GM12878 (cell line): ENCODE results near the gene DENND4C. TPM values are rescaled to one million over a fixed set of nuclear protein-coding genes. Genes with fewer than 3 reads are reported as not detected.

ENCODE experiments used
- ATAC-seq: fragments of 200-7000 bp; cut with Tn5 transposase; 3 replicates; pipeline ENCODE4 v1.9.1; 2020; ENCODE audit warnings: mild to moderate bottlenecking, moderate library complexity
- BruUV-seq: library from RNA; stranded (reverse); fragments of 400-500 nt; replicated peaks from 2 replicates; lab custom pipeline; 2021; lab: Mats Ljungman, UMichigan
- CTCF ChIA-PET: fragments of 300-600 bp; sonication (Branson Sonifier 250); formaldehyde crosslinking; extraction: SDS; loops from one replicate; lab custom pipeline; 2021; ENCODE audit warnings: inconsistent platforms; lab: Yijun Ruan, JAX
- POLR2A ChIA-PET: fragments of 350-600 bp; formaldehyde crosslinking; extraction: SDS; loops from one replicate; lab custom pipeline; 2021; ENCODE audit warnings: inconsistent platforms; lab: Charles Lee
- RAD21 ChIA-PET: fragments of 300-600 bp; sonication (Branson Sonifier 250); formaldehyde crosslinking; loops from one replicate; lab custom pipeline; 2023; ENCODE audit warnings: antibody characterized with exemption; ENCODE audit not compliant: unreplicated experiment; lab: Charles Lee
- SMC1A ChIA-PET: fragments of 300-600 bp; sonication (Branson Sonifier 250); formaldehyde crosslinking; loops from one replicate; lab custom pipeline; 2023; ENCODE audit not compliant: unreplicated experiment, uncharacterized antibody; lab: Charles Lee
- DNase-seq: peaks from one replicate; pipeline ENCODE4 v3.0.0-alpha.2; 2011; ENCODE audit warnings: low read depth, low spot score
- FAIRE-seq: peaks from 3 replicates; lab custom pipeline; 2011; peaks lifted over from hg19 to GRCh38; lab: Jason Lieb, UNC
- H2AFZ ChIP-seq: 2 replicates; pipeline ENCODE4 v1.6.0; 2011; ENCODE audit warnings: low read depth, low read length, control low read depth; ENCODE audit not compliant: control insufficient read depth
- H3K27ac ChIP-seq: 2 replicates; pipeline ENCODE4 v1.5.1; 2011; ENCODE audit warnings: control low read depth; ENCODE audit not compliant: control insufficient read depth, insufficient read depth
- H3K27me3 ChIP-seq, 2 experiments: replicated peaks in 1 of 2; 2 replicates each; pipeline versions ENCODE4 v1.6.0 to v1.6.1; 2011; ENCODE audit warnings: low read length in 1 of 2; ENCODE audit not compliant: control insufficient read depth in 2 of 2, insufficient read depth in 2 of 2
- H3K36me3 ChIP-seq, 2 experiments: 2 replicates each; pipeline ENCODE4 v1.5.1; 2011; ENCODE audit warnings: low read length in 1 of 2; ENCODE audit not compliant: control insufficient read depth in 2 of 2, insufficient read depth in 2 of 2
- H3K4me1 ChIP-seq: 2 replicates; pipeline ENCODE4 v1.6.1; 2011; ENCODE audit warnings: mild to moderate bottlenecking, low read length, moderate library complexity, mixed read lengths; ENCODE audit not compliant: control insufficient read depth, insufficient read depth
- H3K4me2 ChIP-seq: 2 replicates; pipeline ENCODE4 v1.6.0; 2011; ENCODE audit warnings: control low read depth; ENCODE audit not compliant: control insufficient read depth, insufficient read depth
- H3K4me3 ChIP-seq: fragments of 200-600 bp; sonication (generic); 2 replicates; pipeline ENCODE4 v1.5.1; 2016
- H3K79me2 ChIP-seq: 2 replicates; pipeline ENCODE4 v1.6.0; 2011; ENCODE audit warnings: low read length; ENCODE audit not compliant: control insufficient read depth, insufficient read depth
- H3K9ac ChIP-seq: 2 replicates; pipeline ENCODE4 v1.8.0; 2011; ENCODE audit warnings: low read length, control low read depth, mixed read lengths; ENCODE audit not compliant: control insufficient read depth, insufficient read depth
- H3K9me3 ChIP-seq: replicated peaks from 3 replicates; pipeline ENCODE4 v1.5.1; 2011; ENCODE audit warnings: mild to moderate bottlenecking, low read length; ENCODE audit not compliant: control insufficient read depth, insufficient read depth
- H4K20me1 ChIP-seq: 2 replicates; pipeline ENCODE4 v1.6.0; 2011; ENCODE audit not compliant: control insufficient read depth, insufficient read depth
- BCL11A ChIP-seq: IDR thresholded peaks from 2 replicates; pipeline ENCODE4 v1.6.1; 2011; ENCODE audit warnings: low read depth, low read length
- CHD2 ChIP-seq: IDR thresholded peaks from 2 replicates; pipeline ENCODE4 v1.6.1; 2011; ENCODE audit warnings: low read depth, low read length, improper control_type of control experiment, borderline replicate concordance
- DPF2 ChIP-seq: fragments of 450-650 bp; IDR thresholded peaks from 2 replicates; pipeline ENCODE4 v1.6.1; 2017; ENCODE audit warnings: mild to moderate bottlenecking
- ESRRA ChIP-seq: IDR thresholded peaks from 2 replicates; pipeline ENCODE4 v1.6.1; 2012; ENCODE audit warnings: mild to moderate bottlenecking, low read length, improper control_type of control experiment
- HDGF ChIP-seq: fragments of 450-650 bp; IDR thresholded peaks from 2 replicates; pipeline ENCODE4 v1.6.1; 2016; ENCODE audit warnings: antibody characterized with exemption
- MYB ChIP-seq: fragments of 150-350 bp; IDR thresholded peaks from 2 replicates; pipeline ENCODE4 v1.6.1; 2014; ENCODE audit warnings: mild to moderate bottlenecking, low read depth, low read length, borderline replicate concordance
- PRDM15 ChIP-seq: fragments of 450-650 bp; formaldehyde crosslinking; IDR thresholded peaks from 2 replicates; pipeline ENCODE4 v1.4.0; 2020; ENCODE audit warnings: mild to moderate bottlenecking, moderate library complexity
- RFX5 ChIP-seq: IDR thresholded peaks from 2 replicates; pipeline ENCODE4 v1.6.1; 2011; ENCODE audit warnings: low read depth, low read length, improper control_type of control experiment
- RUNX3 ChIP-seq: IDR thresholded peaks from 2 replicates; pipeline ENCODE4 v1.6.1; 2012; ENCODE audit warnings: low read length, inconsistent platforms
- WRNIP1 ChIP-seq: IDR thresholded peaks from 2 replicates; pipeline ENCODE4 v1.6.1; 2011; ENCODE audit warnings: low read depth, low read length, improper control_type of control experiment, borderline replicate concordance
- ZBTB11 ChIP-seq: fragments of 450-650 bp; formaldehyde crosslinking; IDR thresholded peaks from 2 replicates; pipeline ENCODE4 v1.5.0; 2022; ENCODE audit warnings: mild to moderate bottlenecking, missing genetic modification characterization
- ZZZ3 ChIP-seq: IDR thresholded peaks from 2 replicates; pipeline ENCODE4 v1.6.1; 2011; ENCODE audit warnings: low read depth; ENCODE audit not compliant: control insufficient read depth, insufficient read length
- WGBS: methylation state at CpG from one replicate; pipeline ENCODE4 v1.1.6; 2016; ENCODE audit warnings: low lambda C conversion rate; ENCODE audit not compliant: insufficient replicate concordance, insufficient coverage; ENCODE audit errors: missing lambda C conversion rate; 5-methylcytosine and 5-hydroxymethylcytosine counted together
- in situ Hi-C: fragments of 300-500 bp; cut with MboI; formaldehyde crosslinking; loops from 9 replicates; pipeline ENCODE4 v1.14.3; 2018; ENCODE audit warnings: mixed read lengths
- intact Hi-C: fragments of 100-400 bp; cut with micrococcal nuclease; formaldehyde crosslinking; loops from one replicate; pipeline ENCODE4 v1.14.2; 2022; ENCODE audit not compliant: unreplicated experiment
- polyA plus RNA-seq, 11 experiments: library from polyadenylated mRNA; depleted of rRNA in 4 of 11; unstranded in 6 of 11; stranded (reverse) in 5 of 11; fragments of >200 nt; fragmentation: Nextera tagmentation in 4 of 11; fragmentation: Illumina TruSeq in 1 of 11; extraction: Ambion mirVana in 4 of 11; extraction: Trizol in 1 of 11; gene quantifications; 1 replicate in 1 of 11; 2 replicates in 10 of 11; pipeline versions ENCODE4 v1.2.1 to v1.2.3, GENCODE V29; 2011 to 2016; ENCODE audit warnings: inconsistent platforms in 2 of 11, missing spikeins in 2 of 11, low read depth in 1 of 11
- total RNA-seq, 4 experiments: library from RNA; depleted of rRNA in 3 of 4; stranded (reverse); fragments of >200 nt in 3 of 4; fragmentation: Illumina TruSeq in 1 of 4; extraction: Trizol in 1 of 4; gene quantifications; 2 replicates each; pipeline versions ENCODE4 v1.2.1 to v1.2.3, GENCODE V29; 2013 to 2021
- TF ChIP-seq, protein P1 (sequence below): fragments of 450-650 bp; IDR thresholded peaks from 2 replicates; pipeline ENCODE4 v1.6.1; 2014; ENCODE audit warnings: mild to moderate bottlenecking

The DENND4C gene
- total and polyA plus RNA-seq, 10 of the 15 experiments (the other 5 are each of a cell fraction or from before 2014, with no cell fraction given), result 8.2 to 49.3 (median 24.7) TPM

- no TSS peak for BruUV-seq
- no peaks in the 10 kb centered on the region for H4K20me1 ChIP-seq
- H3K9me3 ChIP-seq, result no peaks in the 10 kb centered on the region
- in situ Hi-C loops (no loop called here), intact Hi-C loops (loop anchor here (1.0 to 5.0 kb wide), 4 partner anchors 29 to 332 kb away; partner anchors contain the start of genes DENND4C and RRAGA)
- no peaks in the 10 kb centered on the region for H3K27me3 ChIP-seq
- no peak for DNase-seq
- H3K4me1 ChIP-seq, result peaks cover 5% of the 10 kb centered on the region
- peak; percentile 45 for ATAC-seq
- ChIA-PET CTCF (interaction anchor here (1.4 to 5.8 kb wide), 2 partner anchors 21 to 78 kb away, joined by 3 to 31 read pairs; no protein-coding TSS in a partner anchor), SMC1A (interaction anchor here (0.7 to 1.0 kb wide), 4 partner anchors 8 to 78 kb away, joined by 3 to 4 read pairs (median 4); no protein-coding TSS in a partner anchor), POLR2A (interaction anchor here (0.8 to 1.5 kb wide), 4 partner anchors 18 to 331 kb away, joined by 3 to 5 read pairs (median 5); partner anchors contain the start of gene RRAGA), RAD21 (interaction anchor here (0.6 to 1.8 kb wide), 9 partner anchors 62 to 331 kb away, joined by 3 to 5 read pairs (median 3); partner anchors contain the start of gene RRAGA)
- H3K27ac ChIP-seq, result peak overlapping the region; percentile 88
- no peak overlapping the region for H3K4me2 ChIP-seq
- H3K79me2 ChIP-seq, result peaks cover 47% of the 10 kb centered on the region
- FAIRE-seq, result no peak
- peak overlapping the region; percentile 82 for H3K4me3 ChIP-seq
- peak overlapping the region; percentile 62 for H2AFZ ChIP-seq
- 2% methylated on average over 25 of the region's 30 CpGs for WGBS
- peak overlapping the region; percentile 97 for H3K9ac ChIP-seq
- H3K36me3 ChIP-seq, result peaks cover 5 to 28% of the 10 kb centered on the region in 2 experiments
- no peak for TF ChIP-seq WRNIP1
- no peak for TF ChIP-seq PRDM15 (CRISPR knock-in tag)
- no peak for TF ChIP-seq RUNX3
- no peak for TF ChIP-seq HDGF
- TF ChIP-seq, protein P1, sequence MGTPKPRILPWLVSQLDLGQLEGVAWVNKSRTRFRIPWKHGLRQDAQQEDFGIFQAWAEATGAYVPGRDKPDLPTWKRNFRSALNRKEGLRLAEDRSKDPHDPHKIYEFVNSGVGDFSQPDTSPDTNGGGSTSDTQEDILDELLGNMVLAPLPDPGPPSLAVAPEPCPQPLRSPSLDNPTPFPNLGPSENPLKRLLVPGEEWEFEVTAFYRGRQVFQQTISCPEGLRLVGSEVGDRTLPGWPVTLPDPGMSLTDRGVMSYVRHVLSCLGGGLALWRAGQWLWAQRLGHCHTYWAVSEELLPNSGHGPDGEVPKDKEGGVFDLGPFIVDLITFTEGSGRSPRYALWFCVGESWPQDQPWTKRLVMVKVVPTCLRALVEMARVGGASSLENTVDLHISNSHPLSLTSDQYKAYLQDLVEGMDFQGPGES, result no peak
- no peak for TF ChIP-seq DPF2
- no peak for TF ChIP-seq RFX5
- TF ChIP-seq ZBTB11, result no peak
- no peak for TF ChIP-seq MYB
- TF ChIP-seq CHD2, result no peak
- TF ChIP-seq ESRRA, result no peak
- no peak for TF ChIP-seq ZZZ3
- TF ChIP-seq BCL11A, result no peak
Measured at GRCh38 chr9:19379697-19380046, 149.2 kb downstream of the DENND4C start.
